Colonic mucosa (tissue), 4 donors: ENCODE data around the gene SFMBT2. TPM values are rescaled to one million over a fixed set of nuclear protein-coding genes. Genes with fewer than 3 reads are reported as not detected.

Source experiments
- DNase-seq: peaks from one replicate; pipeline ENCODE4 v3.0.0-alpha.2; 2020
- H3K27ac ChIP-seq: fragments of 200-600 bp; one replicate; pipeline ENCODE4 v1.8.0; 2021
- H3K27me3 ChIP-seq: fragments of 200-600 bp; one replicate; pipeline ENCODE4 v1.8.0; 2021
- H3K36me3 ChIP-seq: fragments of 200-600 bp; one replicate; pipeline ENCODE4 v1.8.0; 2021
- H3K4me1 ChIP-seq: fragments of 200-600 bp; one replicate; pipeline ENCODE4 v1.8.0; 2021; ENCODE audit warnings: mild to moderate bottlenecking
- H3K4me3 ChIP-seq: fragments of 200-600 bp; one replicate; pipeline ENCODE4 v1.8.0; 2021
- H3K9ac ChIP-seq, 2 donors: one replicate each; pipeline ENCODE4 v1.7.0; 2013; ENCODE audit warnings: control low read depth in 2 of 2, low read depth in 2 of 2, low read length in 2 of 2
- H3K9me3 ChIP-seq: fragments of 200-600 bp; one replicate; pipeline ENCODE4 v1.8.0; 2021
- CTCF ChIP-seq: fragments of 200-600 bp; IDR thresholded peaks from one replicate; pipeline ENCODE4 v1.8.0; 2022; ENCODE audit warnings: antibody characterized with exemption, mild to moderate bottlenecking
- intact Hi-C: fragments of 100-400 bp; cut with DNase I; formaldehyde crosslinking; loops from one replicate; pipeline ENCODE4 v1.14.1; 2022
- total RNA-seq, 2 donors: library from RNA; stranded (reverse); fragmentation: NEBNext Ultra II Directional in 1 of 2; extraction: Animal tissue kit (Norgen Biotek cat#: 25700) in 1 of 2; gene quantifications; one replicate each; pipeline ENCODE4 v1.2.1, GENCODE V29; 2021
- donor health status: healthy.
- donor health status: DM: no; HTN: no; CAD: no.
- donor health status: DM: no; HTN: no; CAD: no.

The SFMBT2 gene
- total RNA-seq, 2 donors from 2014 or later = 2.3 to 3.5 TPM

- DNase-seq = no peak
- TF ChIP-seq CTCF = no peak
These were observed 27.6 kb upstream of the SFMBT2 start for GRCh38 chr10:7438196-7438986.

GRCh38 chr10:7436490-7437100 is 25.8 kb upstream of the SFMBT2 start:
- no peaks in the 10 kb centered on the region for H3K36me3 ChIP-seq
- H3K9ac ChIP-seq = no peak overlapping the region
- no peak for TF ChIP-seq CTCF
- no peak overlapping the region for H3K27ac ChIP-seq
- no peaks in the 10 kb centered on the region for H3K9me3 ChIP-seq
- no peaks in the 10 kb centered on the region for H3K4me1 ChIP-seq
- no peak overlapping the region for H3K4me3 ChIP-seq
- H3K27me3 ChIP-seq = no peaks in the 10 kb centered on the region
- intact Hi-C loops = no loop called here
- no peak for DNase-seq

More at GRCh38 chr10:7438196-7438986, 27.6 kb upstream of the SFMBT2 start:
- H3K27ac ChIP-seq = no peak overlapping the region
- no peaks in the 10 kb centered on the region for H3K36me3 ChIP-seq
- no peak overlapping the region for H3K4me3 ChIP-seq
- intact Hi-C loops = no loop called here
- no peak overlapping the region for H3K9ac ChIP-seq
- no peaks in the 10 kb centered on the region for H3K4me1 ChIP-seq
- no peaks in the 10 kb centered on the region for H3K9me3 ChIP-seq
- H3K27me3 ChIP-seq = no peaks in the 10 kb centered on the region

GRCh38 chr10:7435674-7436073 is 24.8 kb upstream of the SFMBT2 start:
- DNase-seq = no peak
- H3K27me3 ChIP-seq = no peaks in the 10 kb centered on the region
- intact Hi-C loops = no loop called here
- H3K4me1 ChIP-seq = no peaks in the 10 kb centered on the region
- no peak overlapping the region for H3K27ac ChIP-seq
- H3K36me3 ChIP-seq = no peaks in the 10 kb centered on the region
- no peaks in the 10 kb centered on the region for H3K9me3 ChIP-seq
- H3K4me3 ChIP-seq = no peak overlapping the region
- TF ChIP-seq CTCF = no peak
- H3K9ac ChIP-seq = no peak overlapping the region

GRCh38 chr10:7434378-7434777 is 23.5 kb upstream of the SFMBT2 start:
- no peak overlapping the region for H3K4me3 ChIP-seq
- H3K4me1 ChIP-seq = no peaks in the 10 kb centered on the region
- H3K9me3 ChIP-seq = no peaks in the 10 kb centered on the region
- TF ChIP-seq CTCF = no peak
- H3K9ac ChIP-seq = no peak overlapping the region
- H3K36me3 ChIP-seq = no peaks in the 10 kb centered on the region
- no peak for DNase-seq
- no peak overlapping the region for H3K27ac ChIP-seq
- H3K27me3 ChIP-seq = no peaks in the 10 kb centered on the region
- intact Hi-C loops = no loop called here

- no peaks in the 10 kb centered on the region for H3K27me3 ChIP-seq
- H3K4me3 ChIP-seq = no peak overlapping the region
- no peak for DNase-seq
- no peaks in the 10 kb centered on the region for H3K9me3 ChIP-seq
- H3K9ac ChIP-seq = no peak overlapping the region
- H3K4me1 ChIP-seq = no peaks in the 10 kb centered on the region
- H3K36me3 ChIP-seq = no peaks in the 10 kb centered on the region
- intact Hi-C loops = no loop called here
- H3K27ac ChIP-seq = no peak overlapping the region
- TF ChIP-seq CTCF = no peak
These were observed 23.0 kb upstream of the SFMBT2 start for GRCh38 chr10:7433861-7434260.
